Left lobe of liver (tissue), 2 donors: ENCODE measurements around the gene FAS. TPM values are rescaled to one million over a fixed set of nuclear protein-coding genes. Genes with fewer than 3 reads are reported as not detected.
"Not testable (repeated sequence)": the region's sequence is repeated elsewhere in the genome, so short reads cannot be mapped to it uniquely, and the experiment has no call there.

Experiments
- ATAC-seq: fragments of 200-7000 bp; cut with Tn5 transposase; one replicate; pipeline ENCODE4 v1.9.1; 2020; ENCODE audit warnings: mild to moderate bottlenecking, moderate library complexity
- DNase-seq: peaks from one replicate; pipeline ENCODE4 v3.0.0-alpha.2; 2020; ENCODE audit warnings: low spot score
- total RNA-seq: library from RNA; stranded (reverse); gene quantifications from one replicate; pipeline ENCODE4 v1.2.1, GENCODE V29; 2021
- donor health status: DM: no; HTN: no; CAD: no; lungs with moderate emphysema.
- donor health status: DM: no; HTN: yes; CAD: no.

Gene FAS
- total RNA-seq, 1 donor from 2014 or later = 13.0 TPM

- ATAC-seq = peak; percentile 75
- peak; percentile 81 for DNase-seq
Observed at GRCh38 chr10:88991161-88991898, 732 bp downstream of the FAS start.

- no peak for DNase-seq
- no peak for ATAC-seq
Observed at GRCh38 chr10:88991899-88992320, 1.3 kb downstream of the FAS start.

GRCh38 chr10:88992921-88993524, 2.4 kb downstream of the FAS start:
- DNase-seq (no peak), ATAC-seq (no peak)

- ATAC-seq (no peak), DNase-seq (no peak)
Observed at GRCh38 chr10:88994019-88994418, 3.4 kb downstream of the FAS start.

GRCh38 chr10:88995156-88995876, 4.7 kb downstream of the FAS start:
- ATAC-seq (no peak), DNase-seq (no peak)

GRCh38 chr10:88996927-88997326, 6.3 kb downstream of the FAS start:
- no peak for DNase-seq
- ATAC-seq = no peak

- ATAC-seq (no peak), DNase-seq (no peak)
Observed at GRCh38 chr10:88999625-89000024, 9.0 kb downstream of the FAS start.

GRCh38 chr10:89001024-89001728, 10.6 kb downstream of the FAS start:
- DNase-seq = no peak
- no peak for ATAC-seq

- DNase-seq (no peak), ATAC-seq (no peak)
Observed at GRCh38 chr10:89001729-89002072, 11.1 kb downstream of the FAS start.

- DNase-seq (no peak), ATAC-seq (no peak)
Observed at GRCh38 chr10:89002226-89002978, 11.8 kb downstream of the FAS start.

- ATAC-seq = no peak
- no peak for DNase-seq
Observed at GRCh38 chr10:89003344-89003743, 12.7 kb downstream of the FAS start.

GRCh38 chr10:89007129-89007893, 16.7 kb downstream of the FAS start:
- DNase-seq (no peak), ATAC-seq (no peak)

- not testable (repeated sequence) for ATAC-seq, DNase-seq
Observed at GRCh38 chr10:89018700-89019346, 28.2 kb downstream of the FAS start.

GRCh38 chr10:89019569-89020327, 29.1 kb downstream of the FAS start:
- no peak for ATAC-seq
- DNase-seq = no peak

GRCh38 chr10:89021526-89021925, 30.9 kb downstream of the FAS start:
- not testable (repeated sequence) for ATAC-seq, DNase-seq

- DNase-seq = no peak
- no peak for ATAC-seq
Observed at GRCh38 chr10:89022734-89023133, 32.1 kb downstream of the FAS start.

- ATAC-seq (no peak), DNase-seq (no peak)
Observed at GRCh38 chr10:89025453-89025852, 34.9 kb downstream of the FAS start.

GRCh38 chr10:89029181-89029580, 38.6 kb downstream of the FAS start:
- DNase-seq (no peak), ATAC-seq (no peak)
